Activated B cell treated with CpG ODN at 0.5 μM for 24 hours (primary cell): ENCODE measurements around the gene CAMTA1. TPM values are rescaled to one million over a fixed set of nuclear protein-coding genes. Genes with fewer than 3 reads are reported as not detected.

Source experiments
- ATAC-seq: fragments of 200-7000 bp; cut with Tn5 transposase; one replicate; pipeline ENCODE4 v1.10.0; 2021; ENCODE audit warnings: low read depth, mild to moderate bottlenecking, moderate library complexity
- CTCF ChIA-PET: fragments of 350-600 bp; sonication (Branson Sonifier 250); formaldehyde crosslinking; loops from one replicate; lab custom pipeline; 2021; ENCODE audit warnings: antibody characterized with exemption; lab: Charles Lee
- POLR2A ChIA-PET: fragments of 350-600 bp; sonication (Branson Sonifier 250); formaldehyde crosslinking; loops from one replicate; lab custom pipeline; 2021; ENCODE audit warnings: antibody characterized with exemption; lab: Charles Lee
- DNase-seq: peaks from one replicate; pipeline ENCODE4 v3.0.0; 2022
- H3K27ac Mint-ChIP-seq: one replicate; pipeline ENCODE4 v1.8.0; 2020; ENCODE audit warnings: mixed read lengths
- H3K27me3 Mint-ChIP-seq: one replicate; pipeline ENCODE4 v1.8.0; 2021; ENCODE audit warnings: mixed read lengths
- H3K36me3 Mint-ChIP-seq: one replicate; pipeline ENCODE4 v1.8.0; 2021; ENCODE audit warnings: low read depth, mixed read lengths
- H3K4me1 Mint-ChIP-seq: one replicate; pipeline ENCODE4 v1.8.0; 2021; ENCODE audit warnings: mixed read lengths
- H3K4me3 Mint-ChIP-seq: one replicate; pipeline ENCODE4 v1.8.0; 2020; ENCODE audit warnings: mild to moderate bottlenecking, mixed read lengths
- H3K9me3 Mint-ChIP-seq: one replicate; pipeline ENCODE4 v1.8.0; 2020; ENCODE audit warnings: mixed read lengths
- CTCF ChIP-seq: fragments of 200-600 bp; IDR thresholded peaks from one replicate; pipeline ENCODE4 v1.8.0; 2022; ENCODE audit warnings: antibody characterized with exemption, mild to moderate bottlenecking
- intact Hi-C: fragments of 100-400 bp; cut with micrococcal nuclease; formaldehyde crosslinking; loops from one replicate; pipeline ENCODE4 v1.15.1; 2024
- total RNA-seq: library from RNA; stranded (reverse); gene quantifications from 2 replicates; pipeline ENCODE4 v1.2.3, GENCODE V29; 2022

CAMTA1 gene
- total RNA-seq, 1 donor from 2014 or later: 49.8 TPM

- H3K27me3 Mint-ChIP-seq: no peaks in the 10 kb centered on the region
- H3K9me3 Mint-ChIP-seq: no peaks in the 10 kb centered on the region
- peak overlapping the region; percentile 15 for H3K27ac Mint-ChIP-seq
- intact Hi-C loops: no loop called here
- no peak for TF ChIP-seq CTCF
- ChIA-PET CTCF (no interaction called here), POLR2A (no interaction called here)
- DNase-seq (no peak), ATAC-seq (no peak)
- H3K36me3 Mint-ChIP-seq: peaks cover 9% of the 10 kb centered on the region
- H3K4me1 Mint-ChIP-seq: peaks cover 40% of the 10 kb centered on the region
- no peak overlapping the region for H3K4me3 Mint-ChIP-seq
Observed at GRCh38 chr1:6800745-6801144, 15.5 kb downstream of the CAMTA1 start.

- Mint-ChIP-seq H3K4me1 (peaks cover 44% of the 10 kb centered on the region), H3K9me3 (no peaks in the 10 kb centered on the region), H3K27ac (no peak overlapping the region), H3K27me3 (no peaks in the 10 kb centered on the region), H3K4me3 (no peak overlapping the region), H3K36me3 (peaks cover 7% of the 10 kb centered on the region)
- intact Hi-C loops: no loop called here
- DNase-seq (no peak), ATAC-seq (no peak)
- POLR2A ChIA-PET: no interaction called here
- no peak for TF ChIP-seq CTCF
- CTCF ChIA-PET: no interaction called here
Observed at GRCh38 chr1:6801199-6801598, 15.9 kb downstream of the CAMTA1 start.

- Mint-ChIP-seq H3K27me3 (no peaks in the 10 kb centered on the region), H3K9me3 (no peaks in the 10 kb centered on the region), H3K36me3 (peaks cover 4% of the 10 kb centered on the region), H3K4me1 (peaks cover 47% of the 10 kb centered on the region), H3K27ac (no peak overlapping the region), H3K4me3 (no peak overlapping the region)
- ChIA-PET POLR2A (no interaction called here), CTCF (no interaction called here)
- TF ChIP-seq CTCF: no peak
- intact Hi-C loops: no loop called here
- DNase-seq: no peak
- no peak for ATAC-seq
Observed at GRCh38 chr1:6801966-6802365, 16.7 kb downstream of the CAMTA1 start.

- no peaks in the 10 kb centered on the region for H3K9me3 Mint-ChIP-seq
- no peak overlapping the region for H3K27ac Mint-ChIP-seq
- peaks cover 45% of the 10 kb centered on the region for H3K4me1 Mint-ChIP-seq
- TF ChIP-seq CTCF: no peak
- intact Hi-C loops: no loop called here
- H3K27me3 Mint-ChIP-seq: no peaks in the 10 kb centered on the region
- ChIA-PET POLR2A (no interaction called here), CTCF (no interaction called here)
- peaks cover 1% of the 10 kb centered on the region for H3K36me3 Mint-ChIP-seq
- ATAC-seq (no peak), DNase-seq (no peak)
- H3K4me3 Mint-ChIP-seq: no peak overlapping the region
Observed at GRCh38 chr1:6802454-6802853, 17.2 kb downstream of the CAMTA1 start.

GRCh38 chr1:6802893-6803292 is 17.6 kb downstream of the CAMTA1 start:
- intact Hi-C loops: no loop called here
- CTCF ChIA-PET: no interaction called here
- no peak for ATAC-seq
- TF ChIP-seq CTCF: no peak
- no peak for DNase-seq
- Mint-ChIP-seq H3K9me3 (no peaks in the 10 kb centered on the region), H3K4me1 (peaks cover 45% of the 10 kb centered on the region), H3K27ac (no peak overlapping the region), H3K27me3 (no peaks in the 10 kb centered on the region), H3K36me3 (peaks cover 1% of the 10 kb centered on the region), H3K4me3 (no peak overlapping the region)
- POLR2A ChIA-PET: no interaction called here
